HepG2 (cell line): ENCODE results near the gene HES3. TPM values are rescaled to one million over a fixed set of nuclear protein-coding genes. Genes with fewer than 3 reads are reported as not detected.
A peak's percentile ranks its signal among the peaks of the same experiment; 100 is the strongest.

Experiments used
- ATAC-seq: fragments of 200-7000 bp; cut with Tn5 transposase; 3 replicates; pipeline ENCODE4 v1.9.1; 2020; ENCODE audit warnings: mild to moderate bottlenecking, moderate library complexity
- BruUV-seq: library from RNA; stranded (reverse); fragments of 400-500 nt; replicated peaks from 2 replicates; lab custom pipeline; 2021; lab: Mats Ljungman, UMichigan
- CTCF ChIA-PET: fragments of 300-600 bp; formaldehyde crosslinking; extraction: SDS; loops from one replicate; lab custom pipeline; 2021; ENCODE audit warnings: low total read pairs, inconsistent platforms, low intra/inter-chr PET ratio; lab: Yijun Ruan, JAX
- POLR2A ChIA-PET: fragments of 350-600 bp; sonication (Branson Sonifier 250); formaldehyde crosslinking; loops from one replicate; lab custom pipeline; 2020; ENCODE audit warnings: antibody characterized with exemption, inconsistent platforms; lab: Yijun Ruan, JAX
- DNase-seq: peaks from one replicate; pipeline ENCODE4 v3.0.0-alpha.2; 2015; ENCODE audit warnings: low spot score
- FAIRE-seq: peaks from 3 replicates; lab custom pipeline; 2011; peaks lifted over from hg19 to GRCh38; lab: Jason Lieb, UNC
- H2AFZ ChIP-seq: one replicate; pipeline ENCODE4 v1.6.1; 2011; ENCODE audit warnings: low read length, inconsistent platforms
- H3K27ac ChIP-seq: fragments of 300-600 bp; 3 replicates; pipeline ENCODE4 v1.8.0; 2011; ENCODE audit warnings: mixed run types, mild to moderate bottlenecking, mixed read lengths, low read length, inconsistent platforms; ENCODE audit not compliant: insufficient read depth; ENCODE audit errors: extremely low read length
- H3K27me3 ChIP-seq, 2 experiments: fragments of 200-600 bp in 1 of 2; 2 replicates in 1 of 2; 3 replicates in 1 of 2; pipeline versions ENCODE4 v1.6.0 to v1.8.0; 2011; ENCODE audit warnings: low read length in 2 of 2, mild to moderate bottlenecking in 2 of 2, moderate library complexity in 2 of 2, inconsistent platforms in 1 of 2; ENCODE audit not compliant: insufficient read depth in 2 of 2, control insufficient read depth in 1 of 2
- H3K36me3 ChIP-seq, 2 experiments: fragments of 200-600 bp in 1 of 2; replicated peaks in 1 of 2; 2 replicates in 1 of 2; 3 replicates in 1 of 2; pipeline versions ENCODE4 v1.5.1 to v1.8.0; 2011; ENCODE audit warnings: low read length in 2 of 2, inconsistent platforms in 1 of 2; ENCODE audit not compliant: insufficient read depth in 2 of 2, control insufficient read depth in 1 of 2
- H3K4me1 ChIP-seq: 2 replicates; pipeline ENCODE4 v1.5.1; 2012; ENCODE audit warnings: low read length, inconsistent platforms; ENCODE audit not compliant: insufficient read depth
- H3K4me2 ChIP-seq: 2 replicates; pipeline ENCODE4 v1.6.0; 2011; ENCODE audit warnings: low read depth, low read length, inconsistent platforms
- H3K4me3 ChIP-seq, 3 experiments: fragments of 200-600 bp in 1 of 3; sonication (generic), shearing (Covaris generic) in 1 of 3; replicated peaks in 1 of 3; 2 replicates each; pipeline ENCODE4 v1.5.1; 2011 to 2016; ENCODE audit warnings: low read length in 3 of 3, inconsistent platforms in 2 of 3, low read depth in 2 of 3, mild to moderate bottlenecking in 2 of 3, control low read depth in 1 of 3, mixed read lengths in 1 of 3; ENCODE audit not compliant: insufficient read depth in 1 of 3
- H3K79me2 ChIP-seq: one replicate; pipeline ENCODE4 v1.6.1; 2011; ENCODE audit warnings: low read length, inconsistent platforms; ENCODE audit not compliant: insufficient read depth
- H3K9ac ChIP-seq: 2 replicates; pipeline ENCODE4 v1.6.0; 2011; ENCODE audit warnings: mild to moderate bottlenecking, low read depth, low read length, inconsistent platforms; ENCODE audit not compliant: insufficient read depth
- H3K9me3 ChIP-seq: 2 replicates; pipeline ENCODE4 v1.5.1; 2012; ENCODE audit warnings: mild to moderate bottlenecking, low read length
- H4K20me1 ChIP-seq: 2 replicates; pipeline ENCODE4 v1.6.0; 2011; ENCODE audit warnings: inconsistent platforms, mild to moderate bottlenecking, low read length, moderate library complexity; ENCODE audit not compliant: insufficient read depth
- AFF4 ChIP-seq: sonication (generic); formaldehyde crosslinking; IDR thresholded peaks from 2 replicates; pipeline ENCODE4 v1.4.0; 2020; ENCODE audit warnings: missing genetic modification reagents
- JUND ChIP-seq: sonication (generic); formaldehyde crosslinking; IDR thresholded peaks from 2 replicates; pipeline ENCODE4 v1.8.0; 2022; ENCODE audit warnings: mild to moderate bottlenecking, missing genetic modification reagents
- PLRG1 ChIP-seq: fragments of 450-650 bp; conservative IDR thresholded peaks from 2 replicates; pipeline ENCODE4 v1.6.1; 2016
- SP5 ChIP-seq: IDR thresholded peaks from 2 replicates; pipeline ENCODE4 v1.6.1; 2016; ENCODE audit warnings: low read depth, borderline replicate concordance
- ZNF737 ChIP-seq: sonication (generic); formaldehyde crosslinking; IDR thresholded peaks from 2 replicates; pipeline ENCODE4 v1.5.0; 2020; ENCODE audit warnings: missing genetic modification reagents, mild to moderate bottlenecking, borderline replicate concordance
- ZNF772 ChIP-seq: sonication (generic); formaldehyde crosslinking; IDR thresholded peaks from 2 replicates; pipeline ENCODE4 v1.5.0; 2020; ENCODE audit warnings: mild to moderate bottlenecking, missing genetic modification reagents
- WGBS: methylation state at CpG from one replicate; pipeline ENCODE4 v1.1.6; 2017; ENCODE audit warnings: low lambda C conversion rate; 5-methylcytosine and 5-hydroxymethylcytosine counted together
- in situ Hi-C: cut with HindIII; loops from 2 replicates; pipeline ENCODE4 v1.10.0; 2017; ENCODE audit warnings: low pct_unique_long_range_greater_than_20kb; ENCODE audit not compliant: extremely low pct_ligation_motif_present
- intact Hi-C: fragments of 100-400 bp; cut with micrococcal nuclease; formaldehyde crosslinking; loops from one replicate; pipeline ENCODE4 v1.10.0; 2022; ENCODE audit not compliant: unreplicated experiment
- polyA plus RNA-seq, 8 experiments: library from polyadenylated mRNA; depleted of rRNA in 3 of 8; stranded (reverse) in 7 of 8; unstranded in 1 of 8; fragments of >200 nt; fragmentation: Illumina TruSeq in 4 of 8; extraction: Trizol in 4 of 8; gene quantifications; 2 replicates each; pipeline versions ENCODE4 v1.2.1 to v1.2.3, GENCODE V29; 2011 to 2016; ENCODE audit warnings: low read depth in 4 of 8, missing spikeins in 1 of 8, mixed read lengths in 1 of 8; ENCODE audit not compliant: insufficient read depth in 1 of 8
- total RNA-seq, 5 experiments: library from RNA; depleted of rRNA; stranded (reverse); fragments of >200 nt; fragmentation: Illumina TruSeq; extraction: Trizol; gene quantifications; 2 replicates each; pipeline ENCODE4 v1.2.3, GENCODE V29; 2016; ENCODE audit warnings: low read depth in 1 of 5
- TF ChIP-seq, protein P1 (sequence below): sonication (generic); formaldehyde crosslinking; conservative IDR thresholded peaks from 2 replicates; pipeline ENCODE4 v1.8.0; 2022; ENCODE audit warnings: mild to moderate bottlenecking, moderate library complexity, missing genetic modification reagents
- TF ChIP-seq, protein P2 (sequence below): sonication (generic); formaldehyde crosslinking; IDR thresholded peaks from 2 replicates; pipeline ENCODE4 v1.5.1; 2020; ENCODE audit warnings: mild to moderate bottlenecking, missing genetic modification reagents, moderate library complexity

HES3 gene
- total and polyA plus RNA-seq, 2 of the 13 experiments (the other 11 are each of a cell fraction or from before 2014, with no cell fraction given), result not detected

DNA sequence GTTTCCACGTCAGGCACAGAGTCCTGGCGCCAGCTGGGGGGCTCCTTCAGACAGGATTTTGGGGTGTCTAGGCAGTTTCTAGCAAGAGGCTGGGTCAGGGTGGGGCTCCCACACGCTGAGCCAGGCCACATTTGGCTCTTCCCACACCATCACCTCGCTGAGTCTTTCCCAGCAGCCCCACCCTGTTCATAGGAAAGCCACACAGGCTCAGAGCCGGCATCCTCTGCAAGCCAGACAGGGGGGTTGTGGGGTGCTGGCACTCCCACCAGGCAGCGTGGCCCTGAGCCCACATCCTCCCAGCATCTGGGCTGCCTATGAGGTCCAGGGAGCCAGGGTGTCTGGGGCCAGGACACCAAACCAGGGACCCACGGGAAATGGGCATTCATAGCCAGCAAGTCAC, 19.7 kb downstream of the HES3 start (continued):
- TF ChIP-seq AFF4 (CRISPR knock-in tag) (no peak), JUND (no peak), PLRG1 (no peak)
- TF ChIP-seq, protein P1, sequence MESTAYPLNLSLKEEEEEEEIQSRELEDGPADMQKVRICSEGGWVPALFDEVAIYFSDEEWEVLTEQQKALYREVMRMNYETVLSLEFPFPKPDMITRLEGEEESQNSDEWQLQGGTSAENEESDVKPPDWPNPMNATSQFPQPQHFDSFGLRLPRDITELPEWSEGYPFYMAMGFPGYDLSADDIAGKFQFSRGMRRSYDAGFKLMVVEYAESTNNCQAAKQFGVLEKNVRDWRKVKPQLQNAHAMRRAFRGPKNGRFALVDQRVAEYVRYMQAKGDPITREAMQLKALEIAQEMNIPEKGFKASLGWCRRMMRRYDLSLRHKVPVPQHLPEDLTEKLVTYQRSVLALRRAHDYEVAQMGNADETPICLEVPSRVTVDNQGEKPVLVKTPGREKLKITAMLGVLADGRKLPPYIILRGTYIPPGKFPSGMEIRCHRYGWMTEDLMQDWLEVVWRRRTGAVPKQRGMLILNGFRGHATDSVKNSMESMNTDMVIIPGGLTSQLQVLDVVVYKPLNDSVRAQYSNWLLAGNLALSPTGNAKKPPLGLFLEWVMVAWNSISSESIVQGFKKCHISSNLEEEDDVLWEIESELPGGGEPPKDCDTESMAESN (CRISPR knock-in tag), result no peak
- TF ChIP-seq, all 625 proteins: peak for 0

DNA sequence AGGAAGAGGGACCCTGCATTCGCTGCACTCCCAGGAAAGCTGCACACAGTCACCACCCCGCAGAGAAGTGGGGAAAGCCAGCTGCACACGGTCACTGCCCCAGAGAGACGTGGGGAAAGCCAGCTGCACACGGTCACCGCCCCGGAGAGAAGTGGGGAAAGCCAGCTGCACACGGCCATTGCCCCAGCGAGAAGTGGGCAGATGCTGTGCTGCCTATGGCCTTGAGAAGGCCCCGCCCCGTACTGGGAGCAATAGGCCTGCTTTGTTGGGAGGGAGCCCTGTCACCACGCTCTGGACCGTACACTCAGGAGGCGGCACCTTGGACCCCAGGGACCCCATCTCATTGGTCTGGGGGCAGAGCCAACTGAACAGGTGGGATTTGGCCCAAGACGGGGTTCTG, 21.2 kb downstream of the HES3 start:
- intact Hi-C loops, result no loop called here
- no TSS peak for BruUV-seq
- Histone ChIP-seq H2AFZ (no peak overlapping the region), H3K27ac (no peak overlapping the region), H3K9me3 (no peaks in the 10 kb centered on the region), H3K4me2 (no peak overlapping the region), H4K20me1 (no peaks in the 10 kb centered on the region), H3K4me3 (no peak overlapping the region), H3K27me3 (peaks cover 0 to 4% of the 10 kb centered on the region in 2 experiments; a peak in 3 of 5 replicates), H3K36me3 (no peaks in the 10 kb centered on the region), H3K79me2 (no peaks in the 10 kb centered on the region), H3K9ac (no peak overlapping the region), H3K4me1 (peaks cover 17% of the 10 kb centered on the region)
- TF ChIP-seq SP5 (CRISPR knock-in tag) (0 out of 2 replicates have a peak, but pooled peaks have one; percentile 24), ZNF737 (CRISPR knock-in tag) (no peak), ZNF772 (CRISPR knock-in tag) (no peak)
- TF ChIP-seq, protein P2, sequence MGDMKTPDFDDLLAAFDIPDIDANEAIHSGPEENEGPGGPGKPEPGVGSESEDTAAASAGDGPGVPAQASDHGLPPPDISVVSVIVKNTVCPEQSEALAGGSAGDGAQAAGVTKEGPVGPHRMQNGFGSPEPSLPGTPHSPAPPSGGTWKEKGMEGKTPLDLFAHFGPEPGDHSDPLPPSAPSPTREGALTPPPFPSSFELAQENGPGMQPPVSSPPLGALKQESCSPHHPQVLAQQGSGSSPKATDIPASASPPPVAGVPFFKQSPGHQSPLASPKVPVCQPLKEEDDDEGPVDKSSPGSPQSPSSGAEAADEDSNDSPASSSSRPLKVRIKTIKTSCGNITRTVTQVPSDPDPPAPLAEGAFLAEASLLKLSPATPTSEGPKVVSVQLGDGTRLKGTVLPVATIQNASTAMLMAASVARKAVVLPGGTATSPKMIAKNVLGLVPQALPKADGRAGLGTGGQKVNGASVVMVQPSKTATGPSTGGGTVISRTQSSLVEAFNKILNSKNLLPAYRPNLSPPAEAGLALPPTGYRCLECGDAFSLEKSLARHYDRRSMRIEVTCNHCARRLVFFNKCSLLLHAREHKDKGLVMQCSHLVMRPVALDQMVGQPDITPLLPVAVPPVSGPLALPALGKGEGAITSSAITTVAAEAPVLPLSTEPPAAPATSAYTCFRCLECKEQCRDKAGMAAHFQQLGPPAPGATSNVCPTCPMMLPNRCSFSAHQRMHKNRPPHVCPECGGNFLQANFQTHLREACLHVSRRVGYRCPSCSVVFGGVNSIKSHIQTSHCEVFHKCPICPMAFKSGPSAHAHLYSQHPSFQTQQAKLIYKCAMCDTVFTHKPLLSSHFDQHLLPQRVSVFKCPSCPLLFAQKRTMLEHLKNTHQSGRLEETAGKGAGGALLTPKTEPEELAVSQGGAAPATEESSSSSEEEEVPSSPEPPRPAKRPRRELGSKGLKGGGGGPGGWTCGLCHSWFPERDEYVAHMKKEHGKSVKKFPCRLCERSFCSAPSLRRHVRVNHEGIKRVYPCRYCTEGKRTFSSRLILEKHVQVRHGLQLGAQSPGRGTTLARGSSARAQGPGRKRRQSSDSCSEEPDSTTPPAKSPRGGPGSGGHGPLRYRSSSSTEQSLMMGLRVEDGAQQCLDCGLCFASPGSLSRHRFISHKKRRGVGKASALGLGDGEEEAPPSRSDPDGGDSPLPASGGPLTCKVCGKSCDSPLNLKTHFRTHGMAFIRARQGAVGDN (CRISPR knock-in tag), result peak; percentile 18; the same call in 1 of the 2 replicates
- ATAC-seq (peak; percentile 60), FAIRE-seq (no peak), DNase-seq (peak; percentile 23)
- CTCF ChIA-PET, result no interaction called here
- WGBS, result 60% methylated on average over 9 of the region's 15 CpGs
- in situ Hi-C loops, result no loop called here
- POLR2A ChIA-PET, result no interaction called here
